HG02852 (cell line): ENCODE data around the gene CMSS1.

ENCODE experiments used
- ATAC-seq: cut with Tn5 transposase; IDR thresholded peaks from one replicate; pipeline ENCODE4 v1.9.1; 2021; ENCODE audit warnings: mild to moderate bottlenecking, moderate library complexity; ENCODE audit not compliant: unreplicated experiment

The CMSS1 gene

GRCh38 chr3:99928771-99929744, 111.4 kb downstream of the CMSS1 start:
- no peak for ATAC-seq

- no peak for ATAC-seq
These were observed 112.1 kb downstream of the CMSS1 start for GRCh38 chr3:99929745-99930139.

- no peak for ATAC-seq
These were observed 113.4 kb downstream of the CMSS1 start for GRCh38 chr3:99931059-99931458.

- no peak for ATAC-seq
These were observed 116.5 kb downstream of the CMSS1 start for GRCh38 chr3:99933971-99934750.

GRCh38 chr3:99934975-99935797, 117.5 kb downstream of the CMSS1 start:
- ATAC-seq = no peak

- no peak for ATAC-seq
These were observed 120.7 kb downstream of the CMSS1 start for GRCh38 chr3:99938270-99938911.

- no peak for ATAC-seq
These were observed 122.2 kb downstream of the CMSS1 start for GRCh38 chr3:99939876-99940275.

GRCh38 chr3:99940350-99940749, 122.7 kb downstream of the CMSS1 start:
- no peak for ATAC-seq

- ATAC-seq = no peak
These were observed 123.5 kb downstream of the CMSS1 start for GRCh38 chr3:99941211-99941610.

GRCh38 chr3:99943931-99944761, 126.5 kb downstream of the CMSS1 start:
- no peak for ATAC-seq

- ATAC-seq = no peak
These were observed 127.8 kb downstream of the CMSS1 start for GRCh38 chr3:99945328-99945995.

GRCh38 chr3:99947356-99947755, 129.7 kb downstream of the CMSS1 start:
- no peak for ATAC-seq

- ATAC-seq = no peak
These were observed 130.9 kb downstream of the CMSS1 start for GRCh38 chr3:99948467-99949089.

- ATAC-seq = no peak
These were observed 132.5 kb downstream of the CMSS1 start for GRCh38 chr3:99949956-99950670.

GRCh38 chr3:99950921-99951320, 133.3 kb downstream of the CMSS1 start:
- ATAC-seq = no peak

GRCh38 chr3:99951701-99952100, 134.0 kb downstream of the CMSS1 start:
- no peak for ATAC-seq

GRCh38 chr3:99952306-99952705, 134.6 kb downstream of the CMSS1 start:
- no peak for ATAC-seq

GRCh38 chr3:99953596-99953995, 135.9 kb downstream of the CMSS1 start:
- no peak for ATAC-seq
